Measurements from ENCODE around the gene IL17RB.

IL17RB gene

DNA sequence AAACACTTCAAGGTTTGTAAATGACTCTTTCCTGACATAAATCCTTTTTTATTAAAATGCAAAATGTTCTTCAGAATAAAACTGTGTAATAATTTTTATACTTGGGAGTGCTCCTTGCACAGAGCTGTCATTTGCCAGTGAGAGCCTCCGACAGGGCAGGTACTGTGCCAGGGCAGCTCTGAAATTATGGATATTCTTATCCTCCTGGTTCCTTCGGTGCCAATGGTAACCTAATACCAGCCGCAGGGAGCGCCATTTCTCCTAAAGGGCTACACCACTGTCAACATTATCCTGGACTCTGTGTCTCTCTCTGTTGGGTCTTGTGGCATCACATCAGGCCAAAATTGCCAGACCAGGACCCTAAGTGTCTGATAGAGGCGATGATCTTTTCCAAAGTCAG lies 33.1 kb upstream of the IL17RB start:
- DNase-seq: no peak

DNA sequence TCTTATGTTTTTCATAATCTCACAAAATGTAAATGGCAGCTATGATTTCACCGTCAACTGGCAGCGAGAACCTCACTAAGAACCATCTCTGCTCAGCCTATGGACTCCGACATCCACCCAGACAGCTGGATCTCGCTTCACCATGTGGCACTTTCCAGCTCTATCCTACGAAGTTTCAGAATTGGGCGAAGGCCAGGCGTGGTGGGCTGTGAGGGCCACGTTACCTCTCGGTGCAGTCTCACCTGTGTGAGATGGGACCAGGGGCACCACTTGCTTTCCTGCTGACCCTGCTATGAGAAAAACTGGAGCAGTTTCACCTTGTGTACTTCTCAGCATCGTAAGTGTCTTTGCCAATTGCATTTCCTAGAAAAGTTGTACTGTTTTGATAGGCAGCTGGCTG lies 32.5 kb upstream of the IL17RB start:
- DNase-seq: no peak

DNA sequence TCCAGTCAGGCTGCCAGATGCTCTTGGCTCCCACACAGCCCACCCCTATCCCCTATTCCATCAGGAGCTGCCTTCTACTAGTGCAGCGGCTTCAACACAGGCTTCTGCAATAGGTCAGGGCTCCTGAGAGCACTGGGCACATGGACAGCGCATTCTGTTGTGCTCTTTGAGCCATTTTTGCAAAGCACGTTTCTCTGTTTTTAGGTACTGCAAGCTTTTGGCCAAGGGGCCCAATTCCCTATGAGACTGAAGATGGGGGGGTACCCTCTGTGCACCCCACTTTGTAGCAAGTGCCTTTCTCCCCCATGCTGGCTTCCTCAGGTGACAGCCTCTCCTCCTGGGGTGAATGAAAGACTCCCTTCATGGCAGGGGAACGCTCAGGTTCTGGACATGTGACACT lies 31.3 kb upstream of the IL17RB start:
- DNase-seq: no peak

DNA sequence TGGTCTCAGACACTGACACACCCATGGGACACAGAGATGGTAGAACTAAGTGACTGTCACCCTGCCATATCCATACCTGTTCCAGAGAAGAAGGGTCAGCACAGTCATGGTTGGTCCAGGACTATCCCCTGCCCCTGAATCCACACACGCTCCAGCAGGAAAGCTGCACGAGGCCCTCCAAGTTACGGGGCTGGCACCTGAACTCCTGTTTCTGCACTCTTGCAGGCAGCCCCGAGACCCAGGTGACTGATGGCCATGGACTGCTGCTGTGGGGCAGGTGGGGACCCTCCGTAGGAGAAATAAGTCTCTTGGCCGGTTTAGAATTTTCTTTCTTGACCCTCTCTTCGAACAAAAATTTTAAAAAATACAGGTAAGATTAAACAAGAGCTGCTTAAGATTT lies 30.7 kb upstream of the IL17RB start:
- no peak for DNase-seq

DNA sequence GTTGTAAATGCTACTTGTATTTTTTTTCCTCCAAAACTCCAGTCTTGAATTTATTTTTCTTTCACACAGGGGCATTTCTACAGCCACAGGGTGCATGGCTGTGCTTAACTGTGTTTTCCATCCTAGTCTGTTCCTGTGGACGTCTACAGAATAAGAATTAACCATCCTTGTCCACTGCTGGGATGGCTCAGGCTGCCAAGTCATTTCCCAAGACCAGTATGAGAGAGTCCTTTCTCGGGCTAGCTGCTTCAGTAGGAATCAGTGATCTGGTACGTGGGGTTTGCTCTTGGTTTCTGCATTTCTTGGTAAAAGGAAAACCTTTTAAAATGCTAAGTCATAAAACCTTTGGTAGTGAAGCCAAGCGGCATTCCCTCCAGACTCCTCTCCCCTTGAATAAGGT lies 29.9 kb upstream of the IL17RB start:
- no peak for DNase-seq

DNA sequence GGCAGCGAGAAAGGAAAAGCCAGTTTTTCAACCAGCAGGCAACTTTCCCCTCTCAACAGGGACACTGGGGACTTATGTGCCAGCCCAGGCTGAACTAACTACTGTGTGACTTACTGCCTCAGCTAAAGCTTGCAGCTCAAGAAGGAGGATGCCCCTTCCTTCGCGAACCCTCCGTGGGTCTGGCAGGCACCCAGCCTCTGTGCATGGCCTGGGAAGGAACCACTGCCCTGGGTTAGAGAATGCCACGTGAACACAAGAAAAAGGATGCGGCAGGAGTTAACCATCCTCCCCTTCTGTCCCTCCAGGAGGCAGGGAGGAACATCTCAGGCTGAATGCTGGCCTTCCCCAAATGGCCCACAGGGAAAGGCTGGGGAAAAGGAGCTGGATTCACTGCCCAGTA lies 29.2 kb upstream of the IL17RB start:
- DNase-seq: no peak

DNA sequence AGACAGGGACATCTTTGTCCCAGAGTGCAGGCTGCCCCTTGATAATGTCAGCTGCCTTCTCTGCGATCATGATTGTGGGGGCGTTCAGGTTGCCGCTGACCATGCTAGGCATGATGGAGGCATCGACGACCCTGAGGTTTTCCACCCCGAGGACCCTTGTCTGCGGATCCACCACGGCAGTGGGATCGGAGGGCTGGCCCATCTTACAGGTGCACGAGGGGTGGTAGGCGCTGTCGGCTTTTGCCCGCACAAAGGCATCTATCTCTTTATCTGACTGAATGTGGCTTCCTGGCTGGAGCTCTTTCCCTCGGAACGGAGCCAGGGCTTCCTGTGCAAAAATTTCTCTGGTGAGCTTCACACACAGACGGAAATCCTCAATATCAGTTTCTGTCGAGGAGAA lies 28.6 kb upstream of the IL17RB start:
- DNase-seq: no peak

DNA sequence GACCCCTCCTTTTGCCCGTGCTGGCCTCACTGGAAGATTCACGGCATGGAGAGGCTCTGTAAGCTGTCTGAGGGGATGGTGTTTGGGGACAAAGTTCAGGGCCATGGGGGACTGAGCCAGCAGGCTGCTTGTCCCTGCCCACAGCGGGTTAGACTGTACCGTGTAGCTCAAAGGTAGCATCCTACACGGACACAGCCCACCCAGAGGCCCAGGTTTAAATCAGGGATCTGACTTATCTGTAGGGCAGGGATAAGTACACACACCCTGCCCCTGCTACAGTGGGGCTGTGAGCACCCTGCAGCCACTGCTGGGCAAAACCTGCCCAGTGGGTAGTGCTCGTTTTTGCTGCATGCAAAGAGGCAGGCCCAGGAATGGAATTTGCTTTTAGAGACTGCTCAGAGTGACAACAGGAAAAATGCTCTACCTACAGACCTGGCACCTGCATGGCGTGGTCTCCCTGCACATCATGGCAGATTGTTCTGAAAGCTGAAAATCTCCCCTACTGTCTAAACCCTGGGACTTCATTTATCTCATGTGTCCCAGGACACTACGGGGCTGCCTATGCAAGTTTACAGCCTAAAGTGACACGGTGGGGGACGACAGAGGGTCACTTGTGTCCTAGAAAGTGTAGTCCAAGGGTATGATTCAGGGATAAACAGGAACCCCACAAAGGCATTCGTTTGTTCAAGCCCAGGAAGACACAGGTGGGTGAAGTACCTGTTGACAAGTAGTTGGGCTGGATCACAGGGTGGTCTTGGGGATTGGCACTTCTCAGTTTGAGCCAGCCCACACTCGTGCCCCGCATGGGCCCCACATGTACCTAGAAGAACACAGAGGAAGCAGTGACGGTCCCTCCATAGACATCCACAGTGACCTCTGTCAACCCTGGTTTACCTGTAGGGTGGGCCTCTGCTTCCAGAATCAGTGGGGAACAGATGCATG lies 27.9 kb upstream of the IL17RB start:
- no peak for DNase-seq

DNA sequence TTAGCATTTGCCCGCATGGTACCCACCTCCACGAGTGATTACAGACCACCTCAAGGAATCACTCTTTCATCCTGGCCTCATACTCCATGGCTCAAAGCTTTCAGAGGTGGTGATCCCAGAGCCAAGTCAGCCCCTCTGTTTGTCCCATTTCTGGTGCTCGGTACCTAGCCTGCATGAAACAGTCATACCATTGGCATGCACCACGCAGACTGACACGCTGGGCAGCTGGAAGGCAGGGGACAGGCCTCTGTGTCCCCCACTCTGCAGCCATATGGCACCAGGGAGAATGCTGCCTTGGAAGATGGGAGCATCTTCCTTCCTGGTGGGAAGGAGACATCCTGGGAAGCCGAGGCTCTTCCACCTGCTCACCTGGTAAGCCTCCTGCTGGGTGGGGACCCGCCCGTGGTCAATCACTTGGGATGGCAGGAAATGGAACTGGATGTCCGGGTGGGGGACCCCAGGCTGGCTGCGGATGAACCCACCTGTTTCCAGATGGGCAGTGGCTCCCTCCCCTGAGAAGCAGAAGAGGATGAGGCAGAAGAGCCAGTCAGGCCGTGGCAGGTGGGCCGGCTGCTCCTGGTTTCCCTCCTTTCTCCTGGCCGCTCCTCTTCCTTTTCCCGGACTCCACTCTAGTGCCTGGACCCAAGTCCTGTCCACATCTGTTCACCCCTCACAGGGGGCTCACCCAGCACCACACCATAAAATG lies 27.1 kb upstream of the IL17RB start:
- DNase-seq: no peak

DNA sequence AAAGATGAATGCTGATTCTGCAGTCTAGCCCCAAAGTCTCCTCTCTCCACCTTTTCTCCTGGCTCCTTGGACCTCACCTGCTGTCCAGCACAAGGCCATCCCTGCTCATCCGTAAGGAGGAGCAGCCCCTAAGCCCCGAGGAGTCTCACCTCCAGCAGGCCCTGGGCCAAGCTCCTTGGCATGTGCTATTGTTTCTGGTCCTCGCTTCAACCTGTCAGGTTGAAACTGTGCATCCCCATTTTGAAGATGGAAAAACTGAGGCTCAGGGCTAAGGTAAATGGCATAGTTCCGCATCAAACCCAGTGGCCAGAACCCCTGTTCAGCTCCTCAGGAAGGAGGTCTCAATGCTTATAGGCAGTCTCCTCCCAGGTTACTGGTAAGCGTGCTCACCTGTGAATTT lies 26.3 kb upstream of the IL17RB start:
- no peak for DNase-seq

DNA sequence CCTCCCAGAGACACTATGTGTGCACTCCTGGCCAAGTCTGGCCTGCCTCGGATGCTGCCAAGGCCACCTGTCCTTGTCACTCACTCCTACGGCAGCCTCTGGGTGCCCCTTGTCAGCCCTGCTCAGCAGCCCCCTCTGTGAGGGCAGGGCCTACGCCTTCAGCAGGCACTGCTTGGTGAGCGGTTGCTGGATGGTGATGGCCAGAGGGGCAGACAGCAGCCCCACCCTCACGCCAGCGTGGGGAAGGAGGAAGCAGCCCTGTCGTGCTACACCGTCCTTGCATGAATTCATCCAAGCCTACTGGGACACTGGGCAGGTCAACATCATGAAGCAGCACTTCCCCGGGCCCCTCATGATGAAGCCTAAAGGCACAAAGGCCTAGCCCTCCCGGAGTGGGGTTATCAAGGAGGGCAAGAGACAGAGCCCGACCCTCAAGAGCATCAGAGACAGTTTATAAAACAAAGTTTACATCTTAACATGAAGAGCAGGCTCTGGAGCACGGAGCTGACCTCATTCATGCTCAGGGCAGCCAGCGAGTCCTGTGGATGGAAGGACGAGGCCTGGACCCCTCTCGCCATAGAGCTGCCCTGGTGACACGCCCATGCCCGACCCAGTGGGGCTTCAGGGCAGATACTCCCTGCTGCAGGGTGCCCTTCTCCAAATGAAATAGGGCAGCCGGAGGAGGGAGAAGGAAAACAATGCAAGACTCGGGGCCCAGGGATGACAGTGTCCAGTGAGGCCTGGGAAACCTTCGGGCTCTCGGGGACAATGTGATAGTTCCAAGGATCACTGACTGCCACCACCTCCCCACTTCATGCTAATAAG lies 25.4 kb upstream of the IL17RB start:
- DNase-seq: no peak

DNA sequence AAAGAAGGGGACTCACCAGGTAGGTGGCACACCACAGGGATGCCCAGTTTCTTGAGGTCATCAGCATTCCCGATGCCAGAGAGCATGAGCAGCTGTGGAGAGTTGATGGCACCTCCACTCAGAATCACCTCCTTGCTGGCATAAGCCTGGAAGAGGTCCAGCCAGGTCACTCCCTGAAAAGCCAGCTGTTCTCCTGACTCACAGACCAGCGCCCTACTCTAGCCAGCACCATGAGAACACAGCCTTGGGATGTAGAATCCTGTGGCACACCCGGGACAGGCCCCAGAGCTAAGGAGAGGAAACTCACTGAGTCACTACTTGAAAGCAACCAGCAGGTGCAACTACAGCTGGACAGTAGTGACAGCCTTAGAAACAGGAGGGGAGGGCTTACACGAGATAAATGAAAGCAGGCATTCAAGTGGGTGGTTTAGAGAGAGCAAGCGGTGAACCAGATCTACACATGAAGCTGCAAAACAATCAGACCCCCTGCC lies 24.7 kb upstream of the IL17RB start:
- DNase-seq: no peak

DNA sequence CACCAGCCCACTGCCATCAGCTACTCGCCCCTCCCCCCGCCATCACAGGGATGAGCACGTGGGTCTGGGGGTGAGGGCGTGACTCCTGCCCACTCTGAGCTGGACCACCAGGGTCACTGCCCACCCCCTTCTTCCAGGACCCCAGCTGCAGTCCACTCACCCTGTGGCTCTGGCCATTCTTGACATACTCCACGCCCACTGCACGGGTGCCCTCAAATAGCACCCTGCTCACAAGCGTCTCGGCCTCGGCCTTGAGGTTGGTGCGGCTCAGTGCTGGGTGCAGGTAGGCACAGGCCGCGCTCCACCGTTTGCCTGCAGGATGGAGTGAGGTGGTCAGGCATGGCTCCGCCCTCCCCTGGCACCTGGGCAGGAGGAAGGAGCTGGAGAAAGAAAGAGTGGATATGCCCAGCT lies 24.0 kb upstream of the IL17RB start:
- no peak for DNase-seq

DNA sequence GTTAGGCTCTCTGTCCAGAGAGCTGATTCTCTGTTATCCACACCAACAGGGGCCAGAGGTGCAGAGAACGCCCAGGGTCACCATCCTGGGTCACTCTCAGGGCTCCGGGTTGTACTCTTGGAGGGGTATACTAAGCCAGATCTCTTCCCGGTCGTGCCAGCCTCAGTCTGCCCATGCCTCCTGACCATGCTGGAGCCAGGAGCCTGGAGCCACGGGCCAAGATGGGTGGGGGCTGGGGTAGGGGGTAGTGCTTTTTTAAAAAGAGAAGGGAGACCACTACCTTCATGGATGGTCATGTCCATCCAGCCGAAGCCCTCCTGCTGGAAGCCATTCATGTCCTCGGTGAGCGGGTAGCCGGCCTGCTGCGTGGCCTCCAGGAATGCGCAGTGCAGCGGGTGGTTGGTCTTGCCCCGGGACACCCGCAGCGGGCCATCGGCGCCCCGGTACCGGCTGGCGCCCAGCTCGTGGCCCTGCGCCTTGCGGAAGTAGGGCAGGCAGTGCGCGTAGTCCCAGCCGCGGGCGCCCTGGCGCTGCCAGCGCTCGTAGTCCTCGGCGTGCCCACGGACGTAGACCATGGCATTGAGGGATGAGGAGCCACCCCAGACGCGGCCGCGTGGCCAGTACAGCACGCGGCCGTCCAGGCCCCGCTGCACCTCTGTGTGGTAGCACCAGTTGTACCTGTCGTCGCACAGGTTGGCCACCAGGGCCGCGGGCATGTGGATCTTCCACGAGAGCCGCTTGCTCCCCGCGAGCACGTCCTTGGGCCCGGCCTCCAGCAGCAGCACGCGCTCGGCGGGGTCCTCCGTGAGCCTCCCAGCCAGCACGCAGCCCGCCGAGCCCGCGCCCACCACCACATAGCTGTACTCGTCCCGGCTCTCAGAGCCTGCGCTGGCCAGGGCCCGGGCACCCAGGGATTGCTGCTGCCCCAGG lies 23.1 kb upstream of the IL17RB start:
- DNase-seq: no peak

DNA sequence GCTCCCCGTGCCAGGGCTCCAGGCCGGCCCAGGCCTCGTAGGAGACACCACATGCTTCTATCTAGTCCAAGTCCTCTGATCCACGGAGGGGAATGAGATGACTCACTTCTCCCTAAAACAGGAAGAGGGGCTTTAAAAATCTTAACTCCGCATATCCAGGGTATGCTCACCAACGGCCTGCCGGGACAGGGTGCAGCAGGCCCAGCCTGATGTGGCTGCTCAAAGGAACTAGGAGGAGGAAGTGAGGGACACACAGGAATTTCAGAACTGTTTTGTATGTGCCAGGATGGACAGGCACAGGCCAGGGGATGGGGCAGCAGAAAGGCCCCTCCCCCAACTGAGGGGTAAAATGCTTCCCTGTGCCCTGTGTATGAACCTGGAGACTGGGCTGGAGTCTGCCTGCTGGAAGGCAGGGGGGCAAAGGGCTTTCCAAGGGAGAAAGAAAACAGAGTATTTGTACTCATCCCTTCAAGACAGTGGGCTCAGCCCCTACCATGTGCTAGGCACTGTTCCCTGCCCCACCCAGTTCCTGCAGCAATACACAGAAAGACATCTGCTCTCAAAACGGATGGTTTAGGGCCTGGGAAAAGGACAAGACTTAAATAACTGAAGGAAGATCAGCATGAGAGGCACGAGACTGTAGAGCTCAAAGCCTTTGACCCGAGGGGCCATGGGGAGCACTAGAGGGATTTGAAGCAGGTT lies 22.3 kb upstream of the IL17RB start:
- DNase-seq: no peak

DNA sequence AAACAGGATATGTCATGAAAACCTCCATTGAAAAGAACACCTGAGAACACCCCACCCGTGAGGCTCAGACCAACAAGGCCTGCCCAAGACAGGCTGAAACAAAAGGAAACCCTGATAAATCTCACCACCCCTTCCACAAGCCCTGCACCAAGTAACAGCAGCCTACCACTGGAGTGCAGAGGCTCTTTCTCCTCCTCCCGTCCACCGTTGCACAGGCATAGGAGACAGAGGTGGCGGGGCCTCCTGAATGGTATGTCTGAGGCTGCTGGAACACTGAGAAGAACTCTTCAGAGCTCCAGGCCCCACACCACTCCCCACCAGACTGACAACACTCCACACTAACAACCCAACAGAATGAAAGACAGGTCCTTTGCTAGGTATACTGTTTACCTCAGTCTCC lies 21.6 kb upstream of the IL17RB start:
- DNase-seq: no peak

DNA sequence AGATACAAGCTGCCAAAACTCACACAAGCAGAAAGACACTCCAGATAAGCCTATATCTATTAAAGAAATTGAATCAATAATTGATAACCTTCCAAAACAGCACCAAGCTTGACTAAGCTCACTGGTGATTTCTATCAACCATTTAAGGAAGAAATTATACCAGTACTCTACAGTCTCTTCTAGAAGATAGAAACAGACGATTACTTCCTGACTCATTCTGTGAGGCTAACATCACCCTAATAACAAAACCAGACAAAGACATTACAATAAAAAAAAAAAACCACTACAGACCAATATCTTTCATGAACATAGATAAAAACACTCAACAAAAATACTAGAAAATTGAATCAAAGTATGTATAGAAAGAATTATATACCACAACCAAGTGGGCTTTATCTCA lies 20.3 kb upstream of the IL17RB start:
- no peak for DNase-seq

DNA sequence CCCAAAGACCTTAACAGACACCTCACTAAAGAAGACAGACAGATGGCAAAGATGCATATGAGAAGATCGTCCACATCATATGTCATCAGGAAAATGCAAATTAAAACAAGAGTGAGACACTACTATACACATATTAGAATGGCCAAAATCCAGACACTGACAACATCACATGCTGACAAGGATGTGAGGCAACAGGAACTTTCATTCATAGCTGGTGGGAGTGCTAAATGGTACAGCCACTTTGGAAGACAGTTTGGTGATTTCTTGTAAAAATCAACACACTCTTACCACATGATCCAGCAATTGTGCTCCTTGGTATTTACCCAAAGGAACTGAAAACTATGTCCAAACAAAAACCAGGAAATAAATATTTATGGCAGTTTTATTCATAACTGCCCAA lies 17.8 kb upstream of the IL17RB start:
- DNase-seq: no peak

DNA sequence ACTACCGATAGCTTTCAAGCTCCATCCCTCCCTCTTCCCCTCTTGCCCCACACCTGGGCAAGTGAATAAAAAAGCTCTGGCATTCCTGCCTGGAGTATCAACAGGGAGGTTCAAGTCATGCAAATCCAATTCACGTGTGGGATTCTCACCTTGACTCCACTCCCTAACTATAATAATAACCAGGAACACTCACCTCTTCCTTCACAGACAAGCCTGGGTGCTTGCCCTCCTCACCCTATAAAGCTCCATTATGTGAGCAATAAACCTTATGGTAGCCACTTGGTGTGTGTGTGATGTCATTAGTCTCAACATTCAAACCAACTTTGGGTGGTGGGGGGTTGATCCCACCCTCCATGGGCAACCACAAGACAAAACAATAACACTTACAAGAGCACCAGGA lies 16.8 kb upstream of the IL17RB start:
- no peak for DNase-seq

DNA sequence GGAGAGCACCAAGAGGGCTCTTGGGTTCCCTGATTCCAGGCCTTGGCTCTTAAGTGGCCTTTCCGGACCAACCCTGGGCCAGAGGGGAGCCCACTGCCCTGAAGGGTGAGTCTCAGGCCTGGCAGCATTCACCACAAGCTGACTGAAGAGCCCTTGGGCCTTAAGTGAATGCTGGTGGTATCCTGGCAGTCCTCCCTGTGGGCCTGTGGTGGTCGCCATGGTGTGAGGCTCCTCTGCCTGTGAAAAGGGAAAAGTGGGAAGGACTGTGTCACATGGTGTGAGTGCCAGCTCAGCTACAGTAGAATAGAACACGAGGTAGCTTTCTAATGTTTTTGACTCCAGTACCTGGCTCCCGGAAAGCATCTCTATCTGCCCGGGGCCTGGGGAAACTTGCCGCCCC lies 15.4 kb upstream of the IL17RB start:
- DNase-seq: no peak

DNA sequence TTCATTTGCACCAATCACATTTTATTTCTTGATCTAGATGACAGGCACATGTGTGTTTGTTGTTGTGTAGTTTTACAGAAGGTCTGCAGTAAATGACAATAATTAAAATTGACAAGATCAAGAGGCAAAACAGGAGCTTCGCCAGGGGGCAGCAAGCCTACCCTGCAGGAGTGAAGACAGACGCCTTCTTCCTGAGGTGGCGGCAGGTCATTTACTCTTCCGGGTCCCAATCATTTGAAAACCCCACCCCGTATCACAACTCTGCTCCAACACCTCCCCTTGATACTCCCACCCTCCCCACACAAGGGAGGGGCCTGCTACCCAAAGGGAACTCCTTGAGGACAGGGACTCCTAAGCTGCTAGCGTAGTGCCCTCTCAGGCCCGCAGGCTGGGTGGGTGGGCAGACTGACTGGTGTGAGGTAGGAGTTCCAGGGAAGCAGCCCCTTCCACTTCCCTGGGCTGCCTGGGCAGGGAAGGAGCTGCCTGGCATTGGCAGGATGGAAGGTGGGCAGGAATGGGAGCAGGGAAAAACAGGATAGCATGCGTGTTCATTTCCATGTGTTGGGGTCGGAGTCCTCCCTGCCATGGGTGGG lies 13.2 kb upstream of the IL17RB start:
- no peak for DNase-seq
